Omental fat pad (tissue), 4 donors: ENCODE measurements around the gene APOC3. TPM values are rescaled to one million over a fixed set of nuclear protein-coding genes. Genes with fewer than 3 reads are reported as not detected.

Experiments
- ATAC-seq: fragments of 150-250 bp; one replicate; pipeline ENCODE4 v1.9.1; 2016; ENCODE audit warnings: mild to moderate bottlenecking, moderate library complexity; ENCODE audit not compliant: low FRiP score
- DNase-seq: peaks from one replicate; pipeline ENCODE4 v3.0.0-alpha.2; 2019; ENCODE audit warnings: low spot score
- total RNA-seq, 4 donors: library from RNA; depleted of rRNA; stranded (reverse); fragments of >200 nt; gene quantifications; one replicate each; pipeline ENCODE4 v1.1.0, GENCODE V29; 2016
- TF ChIP-seq, protein P1 (sequence below), 3 donors: fragments of 450-650 bp; IDR thresholded peaks; one replicate each; pipeline ENCODE4 v1.5.1; 2016 to 2017; ENCODE audit warnings: antibody characterized with exemption in 3 of 3, mild to moderate bottlenecking in 3 of 3, moderate library complexity in 2 of 3

Gene APOC3
- total RNA-seq, 4 donors from 2014 or later: 3.5 TPM; not detected in 3

DNA sequence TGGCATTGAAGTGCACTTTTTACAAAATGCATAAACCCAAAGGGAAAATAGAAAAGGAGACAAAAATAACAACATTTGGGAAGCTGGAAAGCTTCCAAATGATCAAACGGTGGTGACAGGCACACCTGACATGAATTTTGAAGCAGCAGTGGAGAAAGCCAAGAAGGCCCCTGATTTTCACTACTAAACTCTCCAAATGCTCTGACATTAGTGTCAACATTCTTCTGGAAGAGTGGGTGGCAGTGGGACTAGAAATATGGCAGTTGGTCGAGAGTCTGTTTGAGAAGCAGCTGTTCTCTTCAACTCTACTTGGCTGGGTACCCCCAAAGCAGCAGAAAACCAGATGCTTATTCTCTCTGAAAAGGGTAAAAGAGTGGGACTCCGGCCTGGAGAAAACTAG is 25.7 kb upstream of the APOC3 start:
- TF ChIP-seq, protein P1, sequence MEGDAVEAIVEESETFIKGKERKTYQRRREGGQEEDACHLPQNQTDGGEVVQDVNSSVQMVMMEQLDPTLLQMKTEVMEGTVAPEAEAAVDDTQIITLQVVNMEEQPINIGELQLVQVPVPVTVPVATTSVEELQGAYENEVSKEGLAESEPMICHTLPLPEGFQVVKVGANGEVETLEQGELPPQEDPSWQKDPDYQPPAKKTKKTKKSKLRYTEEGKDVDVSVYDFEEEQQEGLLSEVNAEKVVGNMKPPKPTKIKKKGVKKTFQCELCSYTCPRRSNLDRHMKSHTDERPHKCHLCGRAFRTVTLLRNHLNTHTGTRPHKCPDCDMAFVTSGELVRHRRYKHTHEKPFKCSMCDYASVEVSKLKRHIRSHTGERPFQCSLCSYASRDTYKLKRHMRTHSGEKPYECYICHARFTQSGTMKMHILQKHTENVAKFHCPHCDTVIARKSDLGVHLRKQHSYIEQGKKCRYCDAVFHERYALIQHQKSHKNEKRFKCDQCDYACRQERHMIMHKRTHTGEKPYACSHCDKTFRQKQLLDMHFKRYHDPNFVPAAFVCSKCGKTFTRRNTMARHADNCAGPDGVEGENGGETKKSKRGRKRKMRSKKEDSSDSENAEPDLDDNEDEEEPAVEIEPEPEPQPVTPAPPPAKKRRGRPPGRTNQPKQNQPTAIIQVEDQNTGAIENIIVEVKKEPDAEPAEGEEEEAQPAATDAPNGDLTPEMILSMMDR (IDR thresholded peaks at IDR 0.05): no peak
- ATAC-seq: no peak

DNA sequence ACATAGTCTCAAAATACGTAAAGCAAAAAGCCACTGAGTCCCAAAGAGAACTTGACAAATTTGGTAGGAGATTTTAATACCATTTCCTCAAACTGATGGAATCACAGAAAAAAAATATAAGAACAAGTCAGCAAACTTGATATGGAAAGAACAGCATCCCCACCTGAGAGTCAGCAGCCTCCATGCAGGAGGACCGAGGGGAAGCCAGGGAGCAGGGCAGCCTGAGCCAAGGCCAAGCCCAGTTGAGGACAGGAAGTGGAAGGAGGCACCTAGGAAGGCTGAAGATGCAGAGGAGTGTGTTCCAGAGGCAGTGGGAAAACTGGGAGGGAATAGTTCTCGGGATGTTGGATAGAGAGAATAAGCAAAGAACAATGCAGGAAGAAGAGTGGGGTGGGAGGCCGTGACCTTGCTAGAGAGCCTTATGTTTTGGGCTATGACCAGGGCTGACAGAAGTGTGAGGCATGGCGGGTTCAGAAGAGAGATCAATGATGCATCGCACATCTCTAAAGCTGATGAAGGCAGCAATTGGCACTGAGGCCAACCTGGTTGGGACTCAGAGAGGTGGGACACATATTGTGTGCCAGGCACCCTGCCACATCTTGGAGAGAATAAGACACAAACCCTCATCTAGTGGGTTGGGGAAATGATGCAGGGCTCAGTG is 22.0 kb upstream of the APOC3 start:
- no peak for DNase-seq
- TF ChIP-seq, protein P1 (IDR thresholded peaks at IDR 0.05): no peak
- no peak for ATAC-seq

More for the DNA sequence above, 25.7 kb upstream of the APOC3 start:
- DNase-seq: no peak

DNA sequence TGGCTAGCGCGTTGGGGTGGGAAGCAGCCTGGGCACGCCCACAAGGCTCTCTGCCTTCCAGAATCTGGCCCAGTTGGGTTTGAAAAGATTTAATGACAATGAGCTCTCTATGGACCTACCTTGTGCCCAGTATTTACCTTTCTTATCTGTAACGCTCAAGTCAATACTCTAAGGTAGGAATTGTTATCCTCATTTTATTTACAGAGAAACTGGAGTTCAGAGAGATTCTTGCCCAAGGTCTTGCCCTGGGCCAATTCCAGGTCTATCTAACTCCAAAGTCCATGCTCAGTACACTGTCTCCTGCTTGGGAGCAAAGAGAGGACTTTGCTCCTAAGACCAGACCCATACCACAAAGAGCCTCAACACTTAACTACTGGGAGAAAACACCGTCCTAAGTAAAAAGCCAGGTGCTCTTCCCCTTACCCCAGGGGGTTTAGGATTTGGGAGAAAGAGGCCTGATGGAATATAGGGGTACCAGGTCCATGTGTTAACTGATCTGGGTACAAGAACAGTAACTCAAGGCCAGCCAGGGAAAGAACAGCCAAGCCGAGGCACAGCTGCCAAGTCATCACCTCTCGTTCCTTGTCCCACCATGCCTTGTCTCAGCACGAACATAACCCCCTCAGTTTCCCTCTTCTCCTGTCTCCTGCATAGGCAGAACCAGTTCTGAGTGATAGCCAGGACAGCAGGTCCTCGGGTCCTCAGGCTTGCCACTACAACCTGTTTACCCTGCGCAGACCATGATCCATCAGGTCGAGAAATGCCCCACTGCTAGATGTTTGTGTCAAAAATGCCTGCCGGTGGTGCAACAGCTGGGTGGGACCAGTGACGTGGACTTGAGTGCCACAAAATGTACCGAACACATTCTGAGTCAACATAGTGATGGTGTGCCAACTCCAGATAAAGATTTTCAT is 21.2 kb upstream of the APOC3 start:
- ATAC-seq: no peak
- TF ChIP-seq, protein P1 (IDR thresholded peaks at IDR 0.05): no peak
- no peak for DNase-seq

DNA sequence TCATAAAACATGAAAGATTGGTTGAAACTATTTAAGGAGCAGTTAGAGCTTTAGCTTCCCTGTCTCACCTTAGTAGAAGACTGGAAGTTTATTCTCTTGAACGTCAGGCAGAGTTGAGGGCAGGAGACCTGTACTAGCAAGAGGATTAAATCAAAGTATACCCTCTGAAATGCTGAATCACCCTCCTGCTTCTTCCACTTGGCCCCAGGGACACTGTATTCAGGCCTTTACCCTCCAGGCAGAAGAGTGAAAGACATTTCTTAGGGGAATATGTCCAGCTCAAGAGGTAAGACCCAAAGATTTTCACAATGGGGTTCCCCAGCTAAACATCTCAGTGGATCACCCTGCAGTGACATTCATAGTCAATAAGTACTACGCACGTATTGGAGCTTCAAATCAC is 18.5 kb upstream of the APOC3 start:
- DNase-seq: no peak
- ATAC-seq: no peak
- TF ChIP-seq, protein P1 (IDR thresholded peaks at IDR 0.05): no peak

DNA sequence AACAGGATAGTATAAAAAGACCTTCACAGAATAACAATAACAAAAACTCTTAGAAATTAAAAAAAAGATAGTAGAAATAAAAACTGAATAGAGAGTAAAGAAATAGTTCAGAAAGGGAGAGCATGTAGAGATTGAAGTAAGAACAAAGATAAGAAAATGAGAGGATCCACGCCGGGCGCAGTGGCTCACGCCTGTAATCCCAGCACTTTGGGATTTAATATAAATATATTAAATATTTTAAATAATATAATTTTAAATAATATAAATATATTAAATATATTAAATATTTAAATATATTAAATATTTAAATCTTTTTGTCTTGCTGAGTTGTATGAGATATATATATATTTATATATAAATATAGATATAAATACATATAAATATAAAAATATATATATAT is 17.6 kb upstream of the APOC3 start:
- ATAC-seq (no peak), DNase-seq (no peak)
- TF ChIP-seq, protein P1 (IDR thresholded peaks at IDR 0.05): no peak

DNA sequence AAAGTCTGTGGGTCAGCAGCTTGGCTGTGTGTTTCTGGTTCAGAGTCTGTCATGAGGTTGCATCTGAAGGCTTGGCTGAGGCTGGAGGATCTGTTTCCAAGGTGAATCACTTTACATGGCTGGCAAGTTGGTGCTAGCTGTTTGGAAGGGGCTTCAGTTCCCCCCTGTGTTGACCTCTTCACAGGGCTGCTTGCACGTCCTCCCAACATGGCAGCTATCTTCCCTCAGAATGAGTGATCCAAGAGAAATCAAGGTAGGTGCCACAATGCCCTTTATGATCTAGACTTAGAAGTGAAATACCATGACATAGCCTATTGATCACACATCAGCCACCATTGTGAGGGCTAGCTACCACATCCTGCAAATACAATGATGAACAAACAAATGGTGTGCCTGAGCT is 16.5 kb upstream of the APOC3 start:
- ATAC-seq (no peak), DNase-seq (no peak)
- TF ChIP-seq, protein P1 (IDR thresholded peaks at IDR 0.05): no peak
